H1 (cell line): Measurements from ENCODE around the gene MT2A.

ENCODE experiments used
- BCL11A ChIP-seq, 2 experiments: IDR thresholded peaks; one replicate each; pipeline ENCODE4 v1.6.1; 2011; ENCODE audit warnings: low read depth in 2 of 2, low read length in 2 of 2, mild to moderate bottlenecking in 2 of 2
- CHD7 ChIP-seq: fragments of 300-600 bp; sonication (generic); IDR thresholded peaks from 2 replicates; pipeline ENCODE4 v1.7.1; 2012; ENCODE audit warnings: low read length, moderate library complexity, mild to moderate bottlenecking, inconsistent platforms; ENCODE audit not compliant: insufficient replicate concordance
- CTCF ChIP-seq, 3 experiments: IDR thresholded peaks; 1 replicate in 2 of 3; 2 replicates in 1 of 3; pipeline versions ENCODE4 v1.5.1 to v1.6.1; 2011; ENCODE audit warnings: low read length in 3 of 3, mild to moderate bottlenecking in 3 of 3, inconsistent platforms in 2 of 3, low read depth in 1 of 3, moderate library complexity in 1 of 3; ENCODE audit not compliant: insufficient read depth in 1 of 3; ENCODE audit errors: control extremely low read depth in 1 of 3
- EGR1 ChIP-seq: IDR thresholded peaks from 2 replicates; pipeline ENCODE4 v1.6.1; 2011; ENCODE audit warnings: low read depth, low read length, borderline replicate concordance
- EP300 ChIP-seq, 2 experiments: IDR thresholded peaks; 1 replicate in 1 of 2; 2 replicates in 1 of 2; pipeline ENCODE4 v1.6.1; 2011 to 2012; ENCODE audit warnings: low read depth in 2 of 2, low read length in 2 of 2, mild to moderate bottlenecking in 2 of 2, borderline replicate concordance in 1 of 2, inconsistent platforms in 1 of 2, moderate library complexity in 1 of 2
- EZH2 ChIP-seq: fragments of 200-600 bp; sonication (generic); IDR thresholded peaks from 2 replicates; pipeline ENCODE4 v1.7.1; 2012; ENCODE audit warnings: low read depth, mild to moderate bottlenecking, moderate library complexity, low read length, inconsistent platforms; ENCODE audit not compliant: severe bottlenecking
- GABPA ChIP-seq: IDR thresholded peaks from 2 replicates; pipeline ENCODE4 v1.6.1; 2011; ENCODE audit warnings: mild to moderate bottlenecking, low read length, moderate library complexity, borderline replicate concordance; ENCODE audit not compliant: insufficient read depth
- MAFK ChIP-seq: IDR thresholded peaks from 2 replicates; pipeline ENCODE4 v1.6.1; 2012; ENCODE audit warnings: low read depth, mild to moderate bottlenecking, improper control_type of control experiment, low read length
- POLR2AphosphoS5 ChIP-seq: IDR thresholded peaks from 2 replicates; pipeline ENCODE4 v1.6.1; 2011; ENCODE audit warnings: low read depth, low read length
- RAD21 ChIP-seq, 2 experiments: IDR thresholded peaks in 1 of 2; conservative IDR thresholded peaks in 1 of 2; 2 replicates each; pipeline ENCODE4 v1.6.1; 2011; ENCODE audit warnings: low read depth in 2 of 2, low read length in 2 of 2, improper control_type of control experiment in 1 of 2, inconsistent platforms in 1 of 2, mild to moderate bottlenecking in 1 of 2, moderate library complexity in 1 of 2
- RNF2 ChIP-seq: fragments of 200-900, 300-1000 bp; sonication (generic); IDR thresholded peaks from 2 replicates; pipeline ENCODE4 v1.7.1; 2016; ENCODE audit warnings: borderline replicate concordance, low read depth, mild to moderate bottlenecking, antibody characterized with exemption, low read length; ENCODE audit not compliant: poor library complexity, severe bottlenecking; ENCODE audit errors: missing control alignments
- SIN3A ChIP-seq, 2 experiments: IDR thresholded peaks in 1 of 2; conservative IDR thresholded peaks in 1 of 2; 2 replicates each; pipeline ENCODE4 v1.6.1; 2011 to 2012; ENCODE audit warnings: low read length in 2 of 2, improper control_type of control experiment in 1 of 2, low read depth in 1 of 2, mild to moderate bottlenecking in 1 of 2
- TBP ChIP-seq: IDR thresholded peaks from 2 replicates; pipeline ENCODE4 v1.6.1; 2011; ENCODE audit warnings: low read depth, low read length, improper control_type of control experiment

- TF ChIP-seq RNF2 (no peak), RAD21 (IDR thresholded peaks at IDR 0.05 in 1 of 2, conservative IDR thresholded peaks at IDR 0.05 in 1 of 2; ENCODE audit: low read depth in 2 of 2, low read length in 2 of 2) (no peak), MAFK (no peak), CTCF (IDR thresholded peaks at IDR 0.05; ENCODE audit: control extremely low read depth in 1 of 3, insufficient read depth in 1 of 3, low read depth in 1 of 3, low read length in 3 of 3) (no peak), BCL11A (IDR thresholded peaks at IDR 0.05; ENCODE audit: low read depth in 2 of 2, low read length in 2 of 2) (no peak), EGR1 (no peak), CHD7 (no peak), EP300 (IDR thresholded peaks at IDR 0.05; ENCODE audit: borderline replicate concordance in 1 of 2, low read depth in 2 of 2, low read length in 2 of 2) (no peak), POLR2AphosphoS5 (no peak), TBP (no peak), SIN3A (conservative IDR thresholded peaks at IDR 0.05 in 1 of 2, IDR thresholded peaks at IDR 0.05 in 1 of 2; ENCODE audit: low read depth in 1 of 2, low read length in 2 of 2) (no peak), EZH2 (no peak), GABPA (no peak)
These were observed 3.4 kb upstream of the MT2A start for GRCh38 chr16:56604966-56605365.
